DND-41 (cell line): ENCODE results near the gene ATP9B.
"Not testable (repeated sequence)": the region's sequence is repeated elsewhere in the genome, so short reads cannot be mapped to it uniquely, and the experiment has no call there.

Source experiments
- ATAC-seq: fragments of 200-7000 bp; cut with Tn5 transposase; 3 replicates; pipeline ENCODE4 v1.9.1; 2021; ENCODE audit warnings: low read depth; ENCODE audit not compliant: insufficient read depth
- DNase-seq: peaks from one replicate; pipeline ENCODE4 v3.0.0-alpha.2; 2020
- H2AFZ ChIP-seq: 2 replicates; pipeline ENCODE4 v1.6.0; 2012; ENCODE audit warnings: low read depth, low read length
- H3K27ac ChIP-seq: 2 replicates; pipeline ENCODE4 v1.5.1; 2012; ENCODE audit warnings: low read length, inconsistent platforms
- H3K27me3 ChIP-seq: fragments of 200-600 bp; sonication (generic); 2 replicates; pipeline ENCODE4 v1.6.0; 2012; ENCODE audit warnings: low read length, mild to moderate bottlenecking, inconsistent platforms; ENCODE audit not compliant: insufficient read depth, poor library complexity
- H3K36me3 ChIP-seq: 2 replicates; pipeline ENCODE4 v1.5.1; 2012; ENCODE audit warnings: low read length, inconsistent platforms; ENCODE audit not compliant: insufficient read depth
- H3K4me1 ChIP-seq: 2 replicates; pipeline ENCODE4 v1.5.1; 2012; ENCODE audit warnings: mild to moderate bottlenecking, low read length; ENCODE audit not compliant: insufficient read depth
- H3K4me2 ChIP-seq: 2 replicates; pipeline ENCODE4 v1.6.0; 2012; ENCODE audit warnings: mild to moderate bottlenecking, moderate library complexity, low read length, inconsistent platforms; ENCODE audit not compliant: insufficient read depth
- H3K4me3 ChIP-seq, 2 experiments: fragments of 200-600 bp in 1 of 2; shearing (Covaris generic) in 1 of 2; 2 replicates each; pipeline ENCODE4 v1.5.1; 2012 to 2016; ENCODE audit warnings: inconsistent platforms in 2 of 2, low read length in 2 of 2, mild to moderate bottlenecking in 2 of 2, low read depth in 1 of 2, moderate library complexity in 1 of 2
- H3K79me2 ChIP-seq: 2 replicates; pipeline ENCODE4 v1.6.0; 2012; ENCODE audit warnings: low read length, inconsistent platforms; ENCODE audit not compliant: insufficient read depth
- H3K9ac ChIP-seq: 2 replicates; pipeline ENCODE4 v1.6.0; 2012; ENCODE audit warnings: low read depth, mild to moderate bottlenecking, inconsistent platforms, low read length, moderate library complexity
- H3K9me3 ChIP-seq: 2 replicates; pipeline ENCODE4 v1.5.1; 2012; ENCODE audit warnings: low read length, moderate library complexity, mild to moderate bottlenecking, inconsistent platforms; ENCODE audit not compliant: insufficient read depth, severe bottlenecking
- H4K20me1 ChIP-seq: 2 replicates; pipeline ENCODE4 v1.6.0; 2012; ENCODE audit warnings: low read length; ENCODE audit not compliant: insufficient read depth
- CTCF ChIP-seq: IDR thresholded peaks from 2 replicates; pipeline ENCODE4 v1.5.1; 2012; ENCODE audit warnings: borderline replicate concordance, low read length, moderate library complexity, mild to moderate bottlenecking; ENCODE audit not compliant: poor library complexity, severe bottlenecking; ENCODE audit errors: extremely low read depth
- EZH2 ChIP-seq: IDR thresholded peaks from 3 replicates; pipeline ENCODE4 v1.6.1; 2012; ENCODE audit warnings: borderline replicate concordance, low read depth, mild to moderate bottlenecking, moderate library complexity, low read length, inconsistent platforms; ENCODE audit not compliant: severe bottlenecking

ATP9B gene

GRCh38 chr18:79071503-79072210 lies 2.5 kb downstream of the ATP9B start:
- Histone ChIP-seq H3K9ac (no peak overlapping the region), H3K27me3 (no peaks in the 10 kb centered on the region), H2AFZ (no peak overlapping the region), H3K4me3 (peak overlapping the region in 1 of 2 experiments; percentile 13; a peak in 1 of 4 replicates), H3K9me3 (peaks cover 11% of the 10 kb centered on the region), H3K36me3 (no peaks in the 10 kb centered on the region; the same call in 1 of the 2 replicates), H4K20me1 (peaks cover 6% of the 10 kb centered on the region; the same call in 1 of the 2 replicates), H3K4me1 (peaks cover 25% of the 10 kb centered on the region), H3K27ac (no peak overlapping the region), H3K4me2 (peak overlapping the region; percentile 66; the same call in 1 of the 2 replicates), H3K79me2 (peaks cover 70% of the 10 kb centered on the region)
- DNase-seq (no peak), ATAC-seq (no peak)
- TF ChIP-seq CTCF (no peak), EZH2 (no peak)

GRCh38 chr18:79072655-79073054 lies 3.5 kb downstream of the ATP9B start:
- H4K20me1 ChIP-seq, H3K4me3 ChIP-seq, H3K27ac ChIP-seq, H2AFZ ChIP-seq, H3K9ac ChIP-seq, ATAC-seq, H3K36me3 ChIP-seq, H3K4me2 ChIP-seq, H3K27me3 ChIP-seq: not testable (repeated sequence)
- Histone ChIP-seq H3K79me2 (peaks cover 80% of the 10 kb centered on the region), H3K9me3 (peaks cover 11% of the 10 kb centered on the region), H3K4me1 (peaks cover 25% of the 10 kb centered on the region)
- DNase-seq = peak; percentile 31

- no peak overlapping the region for H3K9ac ChIP-seq
- H3K4me3 ChIP-seq = no peak overlapping the region
- H2AFZ ChIP-seq = no peak overlapping the region
- H3K4me2 ChIP-seq = no peak overlapping the region
- TF ChIP-seq CTCF = no peak
- TF ChIP-seq EZH2 = no peak
- ATAC-seq = no peak
- H4K20me1 ChIP-seq = peaks cover 6% of the 10 kb centered on the region; the same call in 1 of the 2 replicates
- no peak overlapping the region for H3K27ac ChIP-seq
- no peak for DNase-seq
- H3K27me3 ChIP-seq = no peaks in the 10 kb centered on the region
- peaks cover 12% of the 10 kb centered on the region for H3K36me3 ChIP-seq
- H3K9me3 ChIP-seq = peaks cover 5% of the 10 kb centered on the region
- H3K79me2 ChIP-seq = peaks cover 81% of the 10 kb centered on the region
- no peaks in the 10 kb centered on the region; the same call in 1 of the 2 replicates for H3K4me1 ChIP-seq
These were observed 8.0 kb downstream of the ATP9B start for GRCh38 chr18:79077181-79077580.

GRCh38 chr18:79078791-79079190 lies 9.6 kb downstream of the ATP9B start:
- DNase-seq, H3K4me2 ChIP-seq, H3K4me1 ChIP-seq, H2AFZ ChIP-seq, H3K4me3 ChIP-seq, H3K9me3 ChIP-seq, H3K27me3 ChIP-seq, ATAC-seq, H3K27ac ChIP-seq, H3K9ac ChIP-seq: not testable (repeated sequence)
- Histone ChIP-seq H3K79me2 (peaks cover 83% of the 10 kb centered on the region), H4K20me1 (peaks cover 10% of the 10 kb centered on the region; the same call in 1 of the 2 replicates), H3K36me3 (peaks cover 26% of the 10 kb centered on the region)
